ENCODE results near the gene SNRK.

DNA sequence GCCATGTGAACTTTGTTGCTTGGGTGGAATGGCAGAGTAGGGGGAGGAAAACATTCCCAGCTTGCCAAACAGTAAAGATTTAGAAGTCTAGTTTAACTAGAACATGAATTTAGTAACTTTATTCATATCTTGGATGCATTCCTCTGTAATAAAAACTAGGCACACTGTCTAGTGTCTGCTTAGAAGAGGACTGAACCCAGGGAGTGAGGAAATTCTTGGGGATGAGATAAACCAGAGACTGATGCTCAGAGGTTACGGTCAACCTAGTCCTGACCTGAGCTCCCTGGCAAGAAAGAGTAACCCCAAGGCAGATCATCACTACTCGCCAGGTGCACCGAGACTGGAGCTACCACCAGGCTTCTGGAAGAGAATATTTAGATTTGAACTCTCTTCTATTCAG, 58.2 kb downstream of the SNRK start:
- TF ChIP-seq, protein P1, sequence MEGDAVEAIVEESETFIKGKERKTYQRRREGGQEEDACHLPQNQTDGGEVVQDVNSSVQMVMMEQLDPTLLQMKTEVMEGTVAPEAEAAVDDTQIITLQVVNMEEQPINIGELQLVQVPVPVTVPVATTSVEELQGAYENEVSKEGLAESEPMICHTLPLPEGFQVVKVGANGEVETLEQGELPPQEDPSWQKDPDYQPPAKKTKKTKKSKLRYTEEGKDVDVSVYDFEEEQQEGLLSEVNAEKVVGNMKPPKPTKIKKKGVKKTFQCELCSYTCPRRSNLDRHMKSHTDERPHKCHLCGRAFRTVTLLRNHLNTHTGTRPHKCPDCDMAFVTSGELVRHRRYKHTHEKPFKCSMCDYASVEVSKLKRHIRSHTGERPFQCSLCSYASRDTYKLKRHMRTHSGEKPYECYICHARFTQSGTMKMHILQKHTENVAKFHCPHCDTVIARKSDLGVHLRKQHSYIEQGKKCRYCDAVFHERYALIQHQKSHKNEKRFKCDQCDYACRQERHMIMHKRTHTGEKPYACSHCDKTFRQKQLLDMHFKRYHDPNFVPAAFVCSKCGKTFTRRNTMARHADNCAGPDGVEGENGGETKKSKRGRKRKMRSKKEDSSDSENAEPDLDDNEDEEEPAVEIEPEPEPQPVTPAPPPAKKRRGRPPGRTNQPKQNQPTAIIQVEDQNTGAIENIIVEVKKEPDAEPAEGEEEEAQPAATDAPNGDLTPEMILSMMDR (IDR thresholded peaks at IDR 0.05): no peak
- no peak for TF ChIP-seq POLR2A (IDR thresholded peaks at IDR 0.05)

All from testis (tissue), 2 donors.